IMR-90 (cell line): Measurements from ENCODE around the gene ABHD15. TPM values are rescaled to one million over a fixed set of nuclear protein-coding genes. Genes with fewer than 3 reads are reported as not detected.

Experiments used
- polyA plus RNA-seq, 3 experiments: library from polyadenylated mRNA; depleted of rRNA; stranded (reverse); fragments of >200 nt; gene quantifications; 2 replicates each; pipeline ENCODE4 v1.2.3, GENCODE V29; 2012; ENCODE audit warnings: low replicate concordance in 1 of 3
- total RNA-seq: library from RNA; depleted of rRNA; stranded (reverse); fragments of >200 nt; gene quantifications from 2 replicates; pipeline ENCODE4 v1.2.3, GENCODE V29; 2012
- TF ChIP-seq, protein P1 (sequence below): fragments of 150-350 bp; IDR thresholded peaks from 2 replicates; pipeline ENCODE4 v1.6.1; 2017; ENCODE audit warnings: mild to moderate bottlenecking, antibody characterized with exemption, low read length, low read depth

The ABHD15 gene
- total and polyA plus RNA-seq, 2 of the 4 experiments (the other 2 are of a cell fraction): 3.2 to 4.6 TPM

DNA sequence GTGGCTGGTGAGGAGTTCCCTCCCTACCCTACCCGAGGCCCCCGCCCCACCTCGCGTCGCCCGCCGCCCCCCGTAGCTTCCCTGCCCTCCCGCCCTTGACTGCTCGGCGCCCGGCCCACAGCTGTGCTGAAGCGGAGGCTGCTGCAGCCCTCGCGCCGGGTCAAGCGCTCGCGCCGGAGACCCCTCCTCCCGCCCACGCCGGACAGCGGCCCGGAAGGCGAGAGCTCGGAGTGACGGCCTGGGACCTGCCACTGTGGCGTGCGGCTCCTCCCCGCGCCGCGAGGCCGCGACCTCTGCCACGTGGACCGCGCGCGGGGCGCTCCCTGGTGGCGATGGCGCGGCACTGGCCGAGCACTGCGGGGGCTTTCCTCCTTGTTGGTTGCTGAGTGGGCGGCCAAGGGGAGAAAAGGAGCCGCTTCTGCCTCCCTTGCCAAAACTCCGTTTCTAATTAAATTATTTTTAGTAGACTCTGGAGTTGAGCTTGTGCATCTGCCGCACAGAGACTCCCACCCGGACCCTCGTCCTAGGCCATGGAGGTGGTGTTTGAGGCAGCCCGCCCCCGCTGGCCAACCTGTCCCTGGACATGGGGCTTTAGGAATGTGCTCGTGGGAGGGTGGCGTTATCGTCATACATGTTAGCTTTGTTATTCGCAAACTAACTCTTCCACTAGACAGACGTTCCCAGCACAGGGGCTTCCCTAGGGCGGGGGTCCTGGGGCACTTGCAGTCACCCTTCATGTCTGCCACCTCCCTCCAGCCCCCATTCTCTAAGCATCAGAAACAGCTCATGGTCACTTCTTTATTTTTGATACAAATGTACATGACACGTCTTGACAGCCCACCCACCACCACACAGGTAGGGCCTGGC, 6.1 kb upstream of the ABHD15 start (continued):
- TF ChIP-seq, protein P1, sequence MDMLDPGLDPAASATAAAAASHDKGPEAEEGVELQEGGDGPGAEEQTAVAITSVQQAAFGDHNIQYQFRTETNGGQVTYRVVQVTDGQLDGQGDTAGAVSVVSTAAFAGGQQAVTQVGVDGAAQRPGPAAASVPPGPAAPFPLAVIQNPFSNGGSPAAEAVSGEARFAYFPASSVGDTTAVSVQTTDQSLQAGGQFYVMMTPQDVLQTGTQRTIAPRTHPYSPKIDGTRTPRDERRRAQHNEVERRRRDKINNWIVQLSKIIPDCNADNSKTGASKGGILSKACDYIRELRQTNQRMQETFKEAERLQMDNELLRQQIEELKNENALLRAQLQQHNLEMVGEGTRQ: peak; percentile 74
